HEK293T (cell line): ENCODE data around the gene EPSTI1.

Experiments
- BHLHE40 ChIP-seq: fragments of 450-650 bp; IDR thresholded peaks from 2 replicates; pipeline ENCODE4 v1.6.1; 2016; ENCODE audit warnings: mild to moderate bottlenecking, moderate library complexity, borderline replicate concordance
- CTBP1 ChIP-seq: fragments of 450-650 bp; IDR thresholded peaks from 2 replicates; pipeline ENCODE4 v1.6.1; 2016; ENCODE audit warnings: borderline replicate concordance
- ELF4 ChIP-seq: fragments of 450-650 bp; IDR thresholded peaks from 2 replicates; pipeline ENCODE4 v1.6.1; 2017; ENCODE audit warnings: antibody characterized with exemption
- FOXM1 ChIP-seq: fragments of 450-650 bp; IDR thresholded peaks from 2 replicates; pipeline ENCODE4 v1.6.1; 2017; ENCODE audit warnings: mild to moderate bottlenecking, borderline replicate concordance
- L3MBTL2 ChIP-seq: fragments of 450-650 bp; conservative IDR thresholded peaks from 2 replicates; pipeline ENCODE4 v1.6.1; 2016; ENCODE audit warnings: mild to moderate bottlenecking
- PKNOX1 ChIP-seq: fragments of 450-650 bp; IDR thresholded peaks from 2 replicates; pipeline ENCODE4 v1.6.1; 2016
- SP1 ChIP-seq: fragments of 450-650 bp; IDR thresholded peaks from 2 replicates; pipeline ENCODE4 v1.6.1; 2017
- SUZ12 ChIP-seq: fragments of 450-650 bp; IDR thresholded peaks from 2 replicates; pipeline ENCODE4 v1.6.1; 2016; ENCODE audit warnings: mild to moderate bottlenecking
- TARDBP ChIP-seq: fragments of 450-650 bp; IDR thresholded peaks from 2 replicates; pipeline ENCODE4 v1.6.1; 2016
- ZNF384 ChIP-seq: fragments of 450-650 bp; IDR thresholded peaks from 2 replicates; pipeline ENCODE4 v1.6.1; 2016

DNA sequence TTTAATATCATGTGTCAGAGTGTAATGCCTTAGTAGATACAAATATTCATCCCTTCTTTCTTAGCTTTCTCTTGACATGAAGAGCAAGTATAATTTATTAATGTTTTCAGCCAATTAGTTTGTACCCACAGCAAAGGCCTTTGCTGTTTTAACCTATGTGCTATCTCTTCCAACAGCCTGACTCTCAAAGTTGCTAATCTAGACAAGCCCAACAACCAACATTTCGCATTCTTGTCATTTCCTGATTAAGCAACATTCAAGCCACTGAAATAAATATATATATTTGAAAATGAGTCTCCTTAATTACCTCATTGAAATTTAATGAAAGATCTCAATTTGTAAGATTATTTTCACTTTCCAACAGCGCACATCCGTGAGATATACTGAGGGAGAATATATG lies 18.5 kb downstream of the EPSTI1 start:
- no peak for TF ChIP-seq FOXM1
- no peak for TF ChIP-seq PKNOX1
- TF ChIP-seq TARDBP, result no peak
- TF ChIP-seq ZNF384, result no peak
- TF ChIP-seq SP1, result no peak
- TF ChIP-seq CTBP1, result no peak
- no peak for TF ChIP-seq BHLHE40
- no peak for TF ChIP-seq ELF4
- TF ChIP-seq SUZ12, result no peak
- no peak for TF ChIP-seq L3MBTL2
